ENCODE data around the gene DOCK7.
A peak's percentile ranks its signal among the peaks of the same experiment; 100 is the strongest.

DNA sequence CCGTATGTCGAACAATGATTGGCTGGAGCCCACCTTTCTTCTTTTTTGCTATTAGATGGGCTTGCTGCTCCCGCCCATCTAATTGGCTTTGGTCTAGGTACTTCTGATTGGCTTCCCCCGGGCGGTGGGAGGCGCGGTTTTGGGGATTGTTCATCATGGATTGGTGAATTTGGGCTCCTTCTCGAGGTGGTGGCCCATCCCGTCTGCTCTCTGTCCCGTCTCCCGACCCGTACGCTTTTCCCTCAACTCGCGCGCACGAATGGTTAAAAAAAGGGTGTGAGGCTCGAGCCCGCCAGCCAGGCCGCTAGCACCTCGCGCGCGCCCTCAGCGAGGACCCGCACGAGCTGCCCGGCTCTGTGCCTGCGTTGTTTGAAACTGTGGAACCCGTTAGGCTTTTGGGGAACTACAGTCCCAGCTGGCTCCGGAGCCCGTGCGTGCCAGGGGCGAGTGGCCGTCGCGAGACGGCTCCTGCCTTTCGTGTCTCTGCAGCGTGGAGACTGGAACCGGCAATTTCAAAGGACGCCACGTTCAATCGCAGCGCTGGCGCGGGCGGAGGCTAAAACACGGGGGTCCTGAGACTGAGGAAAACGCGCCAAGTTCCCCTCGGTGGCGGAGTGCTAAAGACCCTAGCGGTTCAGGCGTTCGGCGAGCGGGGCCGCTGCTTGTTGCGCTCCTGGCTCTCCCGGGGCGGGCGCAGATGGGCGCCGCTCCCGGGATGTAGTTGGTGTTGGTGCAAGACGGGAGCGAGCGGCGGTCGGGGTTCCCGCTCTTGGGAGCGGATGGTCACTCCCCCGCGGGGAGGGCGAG lies 251.5 kb downstream of the DOCK7 start, which contains the start of gene USP1:
- TF ChIP-seq, protein P1, sequence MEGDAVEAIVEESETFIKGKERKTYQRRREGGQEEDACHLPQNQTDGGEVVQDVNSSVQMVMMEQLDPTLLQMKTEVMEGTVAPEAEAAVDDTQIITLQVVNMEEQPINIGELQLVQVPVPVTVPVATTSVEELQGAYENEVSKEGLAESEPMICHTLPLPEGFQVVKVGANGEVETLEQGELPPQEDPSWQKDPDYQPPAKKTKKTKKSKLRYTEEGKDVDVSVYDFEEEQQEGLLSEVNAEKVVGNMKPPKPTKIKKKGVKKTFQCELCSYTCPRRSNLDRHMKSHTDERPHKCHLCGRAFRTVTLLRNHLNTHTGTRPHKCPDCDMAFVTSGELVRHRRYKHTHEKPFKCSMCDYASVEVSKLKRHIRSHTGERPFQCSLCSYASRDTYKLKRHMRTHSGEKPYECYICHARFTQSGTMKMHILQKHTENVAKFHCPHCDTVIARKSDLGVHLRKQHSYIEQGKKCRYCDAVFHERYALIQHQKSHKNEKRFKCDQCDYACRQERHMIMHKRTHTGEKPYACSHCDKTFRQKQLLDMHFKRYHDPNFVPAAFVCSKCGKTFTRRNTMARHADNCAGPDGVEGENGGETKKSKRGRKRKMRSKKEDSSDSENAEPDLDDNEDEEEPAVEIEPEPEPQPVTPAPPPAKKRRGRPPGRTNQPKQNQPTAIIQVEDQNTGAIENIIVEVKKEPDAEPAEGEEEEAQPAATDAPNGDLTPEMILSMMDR (IDR thresholded peaks at IDR 0.05) = no peak
- no peak for TF ChIP-seq POLR2A (IDR thresholded peaks at IDR 0.05)
- peak in 3 of 4 donors; percentile 6 to 87 (median 56) for TF ChIP-seq POLR2AphosphoS5 (IDR thresholded peaks at IDR 0.05)
